SU-DHL-6 (cell line): ENCODE data around the gene SENP6.

ENCODE experiments used
- CTCF ChIP-seq: fragments of 200-600 bp; sonication (generic); IDR thresholded peaks from one replicate; pipeline ENCODE4 v1.5.1; 2017; ENCODE audit warnings: antibody characterized with exemption, mild to moderate bottlenecking, low read length, moderate library complexity; ENCODE audit not compliant: insufficient read depth, poor library complexity, severe bottlenecking
- EZH2phosphoT487 ChIP-seq: fragments of 200-600 bp; sonication (generic), shearing (Covaris generic); conservative IDR thresholded peaks from 2 replicates; pipeline ENCODE4 v1.6.1; 2018; ENCODE audit warnings: mild to moderate bottlenecking, antibody characterized with exemption, low read length, moderate library complexity, mixed read lengths

- TF ChIP-seq CTCF (no peak), EZH2phosphoT487 (no peak)
These were observed 87.9 kb downstream of the SENP6 start for GRCh38 chr6:75689576-75689975.
